MM.1S (cell line): ENCODE data around the gene CCDC178.

Experiments
- DNase-seq: peaks from one replicate; pipeline ENCODE4 v3.0.0-alpha.2; 2015
- H2AFZ ChIP-seq: fragments of 300-600 bp; sonication (generic); 2 replicates; pipeline ENCODE4 v1.6.0; 2016; ENCODE audit warnings: antibody characterized with exemption, low read length
- H3F3A ChIP-seq: fragments of 300-600 bp; sonication (generic); 2 replicates; pipeline ENCODE4 v1.6.1; 2016; ENCODE audit warnings: mild to moderate bottlenecking, antibody characterized with exemption, low read length, moderate library complexity, mixed read lengths; ENCODE audit not compliant: insufficient read depth
- H3K27ac ChIP-seq: fragments of 300-600 bp; sonication (generic); 2 replicates; pipeline ENCODE4 v1.5.1; 2016; ENCODE audit warnings: mild to moderate bottlenecking, low read length
- H3K27me3 ChIP-seq: fragments of 300-600 bp; sonication (generic); replicated peaks from 2 replicates; pipeline ENCODE4 v1.6.0; 2016; ENCODE audit warnings: low read length; ENCODE audit not compliant: insufficient read depth
- H3K36me3 ChIP-seq: fragments of 300-600 bp; sonication (generic); replicated peaks from 2 replicates; pipeline ENCODE4 v1.6.1; 2016; ENCODE audit warnings: mild to moderate bottlenecking, low read length, mixed read lengths; ENCODE audit not compliant: insufficient read depth
- H3K4me1 ChIP-seq: fragments of 300-600 bp; sonication (generic); 2 replicates; pipeline ENCODE4 v1.6.1; 2016; ENCODE audit warnings: low read length, mixed read lengths
- H3K4me2 ChIP-seq: fragments of 300-600 bp; sonication (generic); 2 replicates; pipeline ENCODE4 v1.6.0; 2016; ENCODE audit warnings: low read depth, low read length
- H3K4me3 ChIP-seq: fragments of 300-600 bp; sonication (generic); 2 replicates; pipeline ENCODE4 v1.5.1; 2016; ENCODE audit warnings: low read length, mixed read lengths
- H3K79me2 ChIP-seq: fragments of 300-600 bp; sonication (generic); 2 replicates; pipeline ENCODE4 v1.6.1; 2016; ENCODE audit warnings: mixed run types, low read length, mixed read lengths
- H3K9ac ChIP-seq: fragments of 300-600 bp; sonication (generic); 2 replicates; pipeline ENCODE4 v1.6.1; 2016; ENCODE audit warnings: low read length, mixed read lengths
- H3K9me2 ChIP-seq: fragments of 300-600 bp; sonication (generic); replicated peaks from 2 replicates; pipeline ENCODE4 v1.6.1; 2016; ENCODE audit warnings: mild to moderate bottlenecking, low read length, mixed read lengths; ENCODE audit not compliant: insufficient read depth
- H3K9me3 ChIP-seq: fragments of 300-600 bp; sonication (generic); replicated peaks from 2 replicates; pipeline ENCODE4 v1.6.1; 2016; ENCODE audit warnings: mild to moderate bottlenecking, low read length, mixed read lengths; ENCODE audit not compliant: insufficient read depth
- H4K20me1 ChIP-seq: fragments of 300-600 bp; sonication (generic); 2 replicates; pipeline ENCODE4 v1.6.1; 2016; ENCODE audit warnings: mild to moderate bottlenecking, low read length, moderate library complexity, mixed read lengths; ENCODE audit not compliant: insufficient read depth
- CTCF ChIP-seq: fragments of 300-600 bp; sonication (generic); IDR thresholded peaks from 2 replicates; pipeline ENCODE4 v1.5.1; 2016; ENCODE audit warnings: antibody characterized with exemption, low read length, mixed read lengths
- EZH2 ChIP-seq: fragments of 300-600 bp; sonication (generic); optimal IDR thresholded peaks from 2 replicates; pipeline ENCODE3; 2017; ENCODE audit warnings: low read depth, mild to moderate bottlenecking, antibody characterized with exemption, low read length, mixed read lengths
- EZH2phosphoT487 ChIP-seq: fragments of 300-600 bp; sonication (generic); IDR thresholded peaks from 2 replicates; pipeline ENCODE4 v1.6.1; 2018; ENCODE audit warnings: antibody characterized with exemption, low read length

The CCDC178 gene

GRCh38 chr18:32919799-32920198, 520.7 kb downstream of the CCDC178 start:
- Histone ChIP-seq H3K4me2 (no peak overlapping the region), H3K4me3 (no peak overlapping the region), H3K79me2 (no peaks in the 10 kb centered on the region), H4K20me1 (no peaks in the 10 kb centered on the region), H3K4me1 (peaks cover 28% of the 10 kb centered on the region), H3K27me3 (no peaks in the 10 kb centered on the region), H3K27ac (peak overlapping the region; percentile 64; the same call in 1 of the 2 replicates), H3F3A (peaks cover 11% of the 10 kb centered on the region; the same call in 1 of the 2 replicates), H3K36me3 (no peaks in the 10 kb centered on the region), H3K9me2 (no peaks in the 10 kb centered on the region), H3K9ac (no peak overlapping the region), H2AFZ (no peak overlapping the region), H3K9me3 (no peaks in the 10 kb centered on the region)
- TF ChIP-seq EZH2phosphoT487 (no peak), CTCF (peak; percentile 79)
- peak; percentile 79 for DNase-seq

GRCh38 chr18:32918692-32919250, 521.8 kb downstream of the CCDC178 start:
- H3K9ac ChIP-seq, result no peak overlapping the region; the same call in 1 of the 2 replicates
- peak overlapping the region; percentile 64 for H3K27ac ChIP-seq
- peak overlapping the region; percentile 55 for H2AFZ ChIP-seq
- peak overlapping the region; percentile 11; the same call in 1 of the 2 replicates for H3K4me3 ChIP-seq
- H3K4me1 ChIP-seq, result peaks cover 26% of the 10 kb centered on the region
- no peaks in the 10 kb centered on the region for H3K27me3 ChIP-seq
- no peaks in the 10 kb centered on the region for H3K9me3 ChIP-seq
- H3K9me2 ChIP-seq, result no peaks in the 10 kb centered on the region
- DNase-seq, result peak; percentile 52
- TF ChIP-seq EZH2phosphoT487 (no peak), EZH2 (no peak), CTCF (no peak)
- H4K20me1 ChIP-seq, result no peaks in the 10 kb centered on the region
- H3F3A ChIP-seq, result peaks cover 11% of the 10 kb centered on the region; the same call in 1 of the 2 replicates
- H3K4me2 ChIP-seq, result peak overlapping the region; percentile 29
- H3K36me3 ChIP-seq, result no peaks in the 10 kb centered on the region
- no peaks in the 10 kb centered on the region for H3K79me2 ChIP-seq

- no peak overlapping the region for H3K9ac ChIP-seq
- H3K4me2 ChIP-seq, result no peak overlapping the region
- H3K79me2 ChIP-seq, result no peaks in the 10 kb centered on the region
- no peak for TF ChIP-seq EZH2
- TF ChIP-seq CTCF, result no peak
- no peak for TF ChIP-seq EZH2phosphoT487
- H3K9me2 ChIP-seq, result no peaks in the 10 kb centered on the region
- H2AFZ ChIP-seq, result no peak overlapping the region
- H3K4me3 ChIP-seq, result no peak overlapping the region
- H3K9me3 ChIP-seq, result no peaks in the 10 kb centered on the region
- H3K27ac ChIP-seq, result no peak overlapping the region
- no peaks in the 10 kb centered on the region for H3K27me3 ChIP-seq
- DNase-seq, result no peak
- H3K36me3 ChIP-seq, result no peaks in the 10 kb centered on the region
- no peaks in the 10 kb centered on the region for H4K20me1 ChIP-seq
- peaks cover 13% of the 10 kb centered on the region for H3K4me1 ChIP-seq
- H3F3A ChIP-seq, result 0 out of 2 replicates have a peak, but pooled peaks cover 4% of the 10 kb centered on the region
Measured at GRCh38 chr18:32915516-32915915, 525.0 kb downstream of the CCDC178 start.
